NCI-H526 (cell line): ENCODE data around the gene TAGLN.
A peak's percentile ranks its signal among the peaks of the same experiment; 100 is the strongest.

ENCODE experiments used
- DNase-seq, 2 experiments: peaks; one replicate each; lab custom pipeline; 2025; lab: John Stamatoyannopoulos, UW

The TAGLN gene

GRCh38 chr11:117214404-117215110 lies 15.4 kb downstream of the TAGLN start:
- no peak for DNase-seq

GRCh38 chr11:117217141-117218084 lies 18.2 kb downstream of the TAGLN start:
- DNase-seq, result no peak

- no peak for DNase-seq
Observed at GRCh38 chr11:117218133-117218915, 19.2 kb downstream of the TAGLN start.

- DNase-seq, result no peak
Observed at GRCh38 chr11:117219001-117219400, 19.8 kb downstream of the TAGLN start.

- no peak for DNase-seq
Observed at GRCh38 chr11:117219455-117219854, 20.3 kb downstream of the TAGLN start.

GRCh38 chr11:117219995-117220394 lies 20.8 kb downstream of the TAGLN start:
- no peak for DNase-seq

GRCh38 chr11:117220568-117220967 lies 21.4 kb downstream of the TAGLN start:
- DNase-seq, result no peak

- DNase-seq, result no peak
Observed at GRCh38 chr11:117220999-117221774, 22.0 kb downstream of the TAGLN start.

GRCh38 chr11:117221775-117222517 lies 22.8 kb downstream of the TAGLN start:
- peak; percentile 40 to 72 for DNase-seq

GRCh38 chr11:117222991-117223740 lies 24.0 kb downstream of the TAGLN start:
- DNase-seq, result no peak

GRCh38 chr11:117223741-117224689 lies 24.8 kb downstream of the TAGLN start:
- DNase-seq, result no peak

GRCh38 chr11:117225553-117226170 lies 26.5 kb downstream of the TAGLN start:
- no peak for DNase-seq

GRCh38 chr11:117226388-117227385 lies 27.5 kb downstream of the TAGLN start:
- peak; percentile 77 to 96 for DNase-seq

- DNase-seq, result no peak
Observed at GRCh38 chr11:117228091-117228490, 28.9 kb downstream of the TAGLN start.

GRCh38 chr11:117229411-117229810 lies 30.2 kb downstream of the TAGLN start:
- no peak for DNase-seq

- no peak for DNase-seq
Observed at GRCh38 chr11:117229931-117230285, 30.7 kb downstream of the TAGLN start.

- DNase-seq, result no peak
Observed at GRCh38 chr11:117230286-117230961, 31.3 kb downstream of the TAGLN start.
